HG03025 (cell line): Measurements from ENCODE around the gene KLHL21.
"Not testable (repeated sequence)": the region's sequence is repeated elsewhere in the genome, so short reads cannot be mapped to it uniquely, and the experiment has no call there.

Source experiments
- ATAC-seq: cut with Tn5 transposase; IDR thresholded peaks from one replicate; pipeline ENCODE4 v1.9.1; 2021; ENCODE audit warnings: mild to moderate bottlenecking, moderate library complexity; ENCODE audit not compliant: unreplicated experiment, low FRiP score

KLHL21 gene

GRCh38 chr1:6560267-6560666, 42.4 kb downstream of the KLHL21 start:
- no peak for ATAC-seq

GRCh38 chr1:6559161-6559560, 43.5 kb downstream of the KLHL21 start:
- ATAC-seq, result not testable (repeated sequence)

- no peak for ATAC-seq
These were observed 45.1 kb downstream of the KLHL21 start for GRCh38 chr1:6557597-6557996.

GRCh38 chr1:6554907-6555778, 47.5 kb downstream of the KLHL21 start, which contains the start of gene TAS1R1:
TAS1R1 (plus strand) TSS chr1:6555307; CDS start chr1:6555374, 67 bp downstream.
- ATAC-seq, result no peak

GRCh38 chr1:6554031-6554906, 48.4 kb downstream of the KLHL21 start, which contains the start of gene NOL9:
NOL9 (minus strand) TSS chr1:6554513; CDS start chr1:6554502, 11 bp downstream.
- peak; percentile 89 for ATAC-seq

- ATAC-seq, result no peak
These were observed 55.4 kb downstream of the KLHL21 start for GRCh38 chr1:6547301-6547700.

- no peak for ATAC-seq
These were observed 56.3 kb downstream of the KLHL21 start for GRCh38 chr1:6546326-6546725.

- ATAC-seq, result no peak
These were observed 57.2 kb downstream of the KLHL21 start for GRCh38 chr1:6545276-6546112.

- no peak for ATAC-seq
These were observed 57.8 kb downstream of the KLHL21 start for GRCh38 chr1:6544831-6545230.
